ENCODE measurements around the gene NUPR2. TPM values are rescaled to one million over a fixed set of nuclear protein-coding genes. Genes with fewer than 3 reads are reported as not detected.
"Not testable (repeated sequence)": the region's sequence is repeated elsewhere in the genome, so short reads cannot be mapped to it uniquely, and the experiment has no call there.

Gene NUPR2
- total RNA-seq, 1 donor from 2014 or later: 1.0 TPM

- H3K9me3 ChIP-seq (ENCODE audit: control insufficient read depth in 3 of 3, low read length in 3 of 3); H3K9ac ChIP-seq (ENCODE audit: low read depth in 1 of 3, low read length in 3 of 3); H3K27ac ChIP-seq (ENCODE audit: low read depth, low read length); H3K27me3 ChIP-seq (ENCODE audit: control insufficient read depth in 3 of 3, insufficient read depth in 3 of 3, low read length in 3 of 3); H3K4me3 ChIP-seq (ENCODE audit: low read length in 3 of 3); H3K4me1 ChIP-seq (ENCODE audit: control insufficient read depth in 3 of 3, insufficient read depth in 3 of 3, low read length in 3 of 3): not testable (repeated sequence)
- H3K36me3 ChIP-seq (ENCODE audit: control insufficient read depth in 3 of 3, insufficient read depth in 3 of 3, low read length in 3 of 3): peaks cover 15 to 34% (median 19%) of the 10 kb centered on the region in 3 donors
Measured at GRCh38 chr7:56066376-56066775, 49.8 kb downstream of the NUPR2 start.

Other genes with a start within 250 kb of the NUPR2 start
- 17.7 TPM for gene ZNF713, start 229.0 kb downstream of the NUPR2 start, total RNA-seq
- gene MRPS17, start 164.5 kb downstream of the NUPR2 start, total RNA-seq: 22.4 TPM
- gene NIPSNAP2, start 151.8 kb downstream of the NUPR2 start, total RNA-seq: 56.4 TPM
- 13.6 TPM for gene PSPH, start 65.0 kb downstream of the NUPR2 start, total RNA-seq
- gene CCT6A, start 64.7 kb downstream of the NUPR2 start, total RNA-seq: 113 TPM
- 63.2 TPM for gene SUMF2, start 52.1 kb downstream of the NUPR2 start, total RNA-seq
- 48.0 TPM for gene PHKG1, start 23.5 kb downstream of the NUPR2 start, total RNA-seq
- 221 TPM for gene CHCHD2, start 9.9 kb downstream of the NUPR2 start, total RNA-seq